T-helper 1 cell treated with Interleukin-12 subunit alpha and Interleukin-12 subunit beta and Interleukin-4 antibody, amounts not matched to agents 30 ng/mL and 1 ng/mL, for 36 hours (primary cell): ENCODE data around the gene DGKI. TPM values are rescaled to one million over a fixed set of nuclear protein-coding genes. Genes with fewer than 3 reads are reported as not detected.

Experiments used
- intact Hi-C: fragments of 100-400 bp; cut with micrococcal nuclease; formaldehyde crosslinking; loops from one replicate; pipeline ENCODE4 v1.15.1; 2024
- total RNA-seq: library from RNA; stranded (reverse); gene quantifications from 2 replicates; pipeline ENCODE4 v1.2.3, GENCODE V29; 2022

Gene DGKI
- total RNA-seq, 1 donor from 2014 or later: 3.4 TPM

DNA sequence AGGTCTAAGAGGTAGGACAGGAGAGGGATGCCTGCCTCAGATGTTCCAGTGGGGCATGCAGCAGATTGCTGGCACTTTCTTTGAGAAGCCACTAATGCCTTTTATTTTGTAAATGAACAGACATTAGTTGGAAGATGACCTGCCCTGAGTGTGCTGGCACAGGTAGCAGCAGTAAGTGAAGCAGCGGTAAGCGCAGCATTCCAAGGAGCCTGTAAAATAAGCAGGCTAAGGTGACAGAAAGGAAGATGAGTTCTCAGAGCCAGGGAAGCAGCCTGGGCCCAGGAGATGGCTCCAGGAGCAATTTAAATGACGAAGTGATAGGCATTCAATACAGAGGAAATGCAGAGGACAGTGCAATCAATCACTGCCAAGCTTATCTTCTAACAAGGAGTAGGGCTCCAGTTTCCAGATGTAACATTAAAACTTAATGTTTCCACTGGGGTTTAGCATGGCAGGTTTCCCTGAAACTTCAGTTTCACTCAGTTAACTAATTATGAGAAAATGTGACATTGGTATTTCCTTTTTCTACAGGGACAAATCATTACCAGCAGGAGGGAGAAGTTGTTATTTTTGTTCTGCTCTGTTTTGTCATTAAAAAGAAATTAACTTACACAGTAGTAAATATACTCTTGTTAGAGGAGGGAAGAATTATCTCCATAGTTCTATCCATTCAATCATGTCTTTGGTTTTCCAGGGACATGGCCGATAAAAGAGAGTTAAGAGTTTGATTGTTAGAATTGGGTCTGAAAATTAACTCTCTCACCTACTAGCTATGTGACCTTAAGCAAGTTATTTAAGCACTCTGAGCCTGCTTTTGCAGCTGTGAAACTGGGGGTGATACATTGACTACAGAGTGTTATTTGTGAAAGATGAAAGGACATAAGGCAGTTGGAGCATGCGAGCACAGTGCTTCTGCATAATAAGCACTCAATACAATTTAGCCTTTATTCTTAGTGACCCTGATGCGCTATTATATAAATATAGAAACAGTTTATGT is 406.6 kb downstream of the DGKI start:
- intact Hi-C loops: no loop called here

DNA sequence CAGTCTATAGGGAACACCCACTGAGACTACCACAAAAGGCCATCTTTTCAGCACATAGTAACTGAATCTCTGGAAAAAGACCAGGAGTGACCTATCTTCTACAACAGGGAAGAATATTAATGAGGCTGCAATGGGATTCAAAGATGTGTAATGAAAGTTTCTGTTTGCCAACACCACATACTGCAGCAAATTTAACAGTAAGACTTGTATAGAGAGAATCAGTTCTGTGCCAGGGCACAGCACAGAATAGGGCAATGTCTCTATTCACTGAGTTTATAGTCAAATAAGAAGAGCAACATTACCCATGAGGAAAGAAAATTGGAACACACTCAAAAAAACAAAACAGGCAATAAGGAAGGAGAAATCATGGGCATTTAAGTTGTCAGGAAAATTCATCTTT is 411.8 kb downstream of the DGKI start:
- intact Hi-C loops: no loop called here

DNA sequence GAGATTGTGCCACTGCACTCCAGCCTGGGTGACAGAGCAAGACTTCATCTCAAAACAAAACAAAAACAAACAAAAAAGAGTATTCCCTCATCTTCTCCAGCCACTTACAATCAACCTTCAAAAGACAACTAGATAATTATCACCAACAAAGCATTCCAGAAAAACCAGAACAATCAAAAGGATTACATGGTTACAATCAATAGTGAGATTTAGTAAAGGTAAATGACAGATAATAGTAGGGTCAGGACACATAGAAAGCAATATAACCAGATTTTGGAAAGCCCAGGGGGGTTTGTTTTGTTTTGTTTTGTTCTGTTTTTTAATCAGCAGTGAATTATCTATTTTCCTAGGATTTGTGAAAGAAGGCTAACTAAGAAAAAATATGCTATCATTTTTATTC is 412.2 kb downstream of the DGKI start:
- intact Hi-C loops: no loop called here

DNA sequence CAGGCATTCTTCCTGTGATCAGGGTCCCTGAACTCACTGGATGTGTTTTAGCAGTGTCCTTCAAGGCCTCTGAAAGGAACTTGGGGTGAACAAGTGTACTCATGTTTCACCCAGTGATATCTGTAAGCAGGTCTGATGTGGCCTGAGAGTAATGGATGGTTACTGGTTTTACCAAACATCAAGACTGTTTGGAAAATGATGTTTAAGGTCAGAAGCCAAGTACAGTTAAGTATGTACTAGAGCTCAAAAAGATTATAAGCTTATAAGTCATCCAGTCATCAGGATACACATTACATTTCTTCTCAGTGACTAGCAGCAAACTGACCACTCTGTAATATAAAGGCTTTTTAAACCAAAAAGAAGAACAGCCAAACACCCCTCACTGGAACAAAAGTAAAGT is 423.5 kb downstream of the DGKI start:
- intact Hi-C loops: no loop called here

DNA sequence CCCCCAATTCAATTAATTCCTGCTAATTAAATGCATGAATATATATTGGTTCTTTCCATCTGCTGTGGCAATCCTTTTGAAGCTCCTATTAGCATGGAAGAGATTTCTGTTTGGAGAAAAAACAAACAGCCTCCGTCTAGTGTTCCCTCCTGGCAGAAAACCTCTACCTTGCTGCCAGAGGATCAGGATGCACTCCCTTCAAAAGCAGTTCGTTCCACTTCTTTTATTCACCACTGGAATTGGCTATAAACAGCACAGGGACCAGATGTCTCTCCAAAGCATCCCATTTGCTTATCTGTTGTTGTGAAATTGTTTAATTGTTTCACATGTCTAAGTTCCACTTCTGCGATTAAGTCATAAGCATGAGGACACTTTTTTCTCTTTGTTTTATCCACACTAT is 425.4 kb downstream of the DGKI start:
- intact Hi-C loops: no loop called here

DNA sequence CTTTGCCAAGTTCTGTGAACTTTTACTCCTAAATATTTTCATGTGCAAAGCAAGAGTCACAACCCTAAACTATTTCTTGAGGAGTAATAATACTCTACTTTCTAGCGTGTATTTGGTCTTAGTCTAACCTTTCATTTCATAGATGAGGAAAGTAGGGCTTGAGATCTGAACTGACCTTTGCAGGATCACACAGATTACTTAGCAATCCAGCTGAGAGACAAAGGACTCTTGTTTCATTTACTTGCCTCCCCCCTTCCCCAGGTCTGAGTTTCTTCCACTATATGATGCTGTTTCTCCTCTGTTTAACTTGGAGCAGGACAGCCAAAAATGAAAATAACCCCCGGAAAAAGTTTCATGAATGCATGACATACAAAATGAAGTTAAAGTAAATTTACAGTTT is 427.9 kb downstream of the DGKI start:
- intact Hi-C loops: no loop called here

DNA sequence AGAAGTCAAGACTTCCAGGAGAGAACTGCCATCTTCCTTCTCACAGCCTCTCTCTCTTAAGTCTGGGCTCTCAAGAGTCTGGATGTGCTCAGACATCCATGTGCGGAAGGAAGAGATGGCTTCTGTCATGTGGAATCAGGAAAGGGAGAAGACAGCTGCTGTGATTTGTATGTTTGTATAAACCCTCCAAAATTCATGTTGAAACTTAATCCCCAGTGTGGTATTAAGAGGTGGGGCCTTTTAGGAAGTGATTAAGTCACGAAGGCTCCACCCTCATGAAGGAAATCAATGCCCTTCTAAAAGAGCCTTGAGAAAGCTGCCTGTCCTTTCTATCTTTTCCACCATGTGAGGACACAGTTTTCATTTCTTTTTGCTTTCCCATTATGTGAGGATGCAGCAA is 429.3 kb downstream of the DGKI start:
- intact Hi-C loops: no loop called here

DNA sequence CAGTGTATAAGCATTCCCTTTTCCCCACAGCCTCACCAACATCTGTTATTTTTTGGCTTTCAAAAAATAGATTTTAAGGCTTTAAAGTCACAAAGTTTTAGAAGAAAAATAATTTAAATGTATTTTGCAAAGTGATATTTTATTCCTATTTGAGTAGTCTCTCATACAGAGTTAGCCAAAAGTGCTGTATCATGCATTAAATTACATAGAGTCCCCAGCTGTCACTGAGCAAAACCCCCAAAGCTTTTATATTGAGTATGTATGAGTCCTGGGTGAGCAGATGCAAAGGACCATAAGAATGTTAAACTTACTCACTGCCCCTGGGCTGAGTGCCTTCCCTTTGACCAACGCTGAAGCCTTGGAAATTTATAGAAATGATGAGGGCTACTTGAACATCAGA is 432.9 kb downstream of the DGKI start:
- intact Hi-C loops: no loop called here

DNA sequence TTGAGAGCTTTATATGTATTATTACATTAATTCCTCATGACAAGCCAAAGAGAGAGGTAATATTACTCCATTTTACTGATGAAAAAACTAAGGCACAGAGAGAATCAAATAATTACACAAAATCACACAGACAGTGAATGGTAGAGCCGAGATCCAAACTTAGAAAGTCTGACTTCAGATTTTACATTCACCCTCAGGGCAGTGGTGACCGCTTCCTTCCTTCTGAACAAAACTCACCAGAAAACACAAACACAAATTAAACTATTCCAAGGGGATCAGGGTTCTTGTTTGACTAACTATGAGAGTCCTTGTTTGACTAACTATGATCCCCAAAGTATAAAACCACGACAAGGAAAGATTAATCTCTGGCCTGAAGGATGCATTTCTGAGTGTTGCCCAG is 435.3 kb downstream of the DGKI start:
- intact Hi-C loops: no loop called here

DNA sequence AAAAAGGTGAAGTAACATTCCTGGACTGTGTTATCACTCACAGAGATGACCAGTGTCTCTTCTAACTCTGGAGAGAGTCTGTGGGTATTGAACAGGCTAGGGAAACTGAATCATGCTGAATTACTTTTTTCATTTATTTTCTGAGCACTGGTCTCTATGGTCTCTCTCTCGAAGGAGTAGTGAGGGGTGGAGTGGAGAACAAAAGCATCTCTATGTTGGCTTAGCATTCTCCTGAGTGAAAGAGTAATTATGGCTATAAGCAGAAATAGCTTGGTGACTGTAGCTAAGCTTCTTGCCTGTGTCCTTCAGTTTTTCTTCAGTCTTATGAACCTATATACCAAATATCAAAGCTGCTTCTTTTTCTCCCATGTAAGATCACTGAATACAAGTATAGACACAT is 438.6 kb downstream of the DGKI start:
- intact Hi-C loops: no loop called here

DNA sequence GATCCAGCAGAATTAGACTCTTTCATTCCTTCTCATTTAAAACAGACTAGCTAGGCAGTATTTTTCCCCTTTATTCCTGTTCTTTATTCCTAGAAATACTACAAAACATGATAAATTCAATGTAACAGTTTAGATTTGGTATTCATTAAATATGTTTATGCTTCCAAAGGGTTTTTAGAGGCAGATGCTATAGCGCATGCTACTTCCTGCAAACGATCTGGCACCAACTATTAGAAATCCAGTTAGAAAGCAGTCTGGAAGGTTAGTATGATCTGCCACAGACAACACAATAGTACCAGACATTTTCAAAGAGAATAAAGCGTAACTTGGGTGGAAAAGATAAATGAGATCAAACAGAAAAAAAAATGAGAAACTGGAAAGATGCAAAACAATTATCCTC is 439.7 kb downstream of the DGKI start:
- intact Hi-C loops: no loop called here

DNA sequence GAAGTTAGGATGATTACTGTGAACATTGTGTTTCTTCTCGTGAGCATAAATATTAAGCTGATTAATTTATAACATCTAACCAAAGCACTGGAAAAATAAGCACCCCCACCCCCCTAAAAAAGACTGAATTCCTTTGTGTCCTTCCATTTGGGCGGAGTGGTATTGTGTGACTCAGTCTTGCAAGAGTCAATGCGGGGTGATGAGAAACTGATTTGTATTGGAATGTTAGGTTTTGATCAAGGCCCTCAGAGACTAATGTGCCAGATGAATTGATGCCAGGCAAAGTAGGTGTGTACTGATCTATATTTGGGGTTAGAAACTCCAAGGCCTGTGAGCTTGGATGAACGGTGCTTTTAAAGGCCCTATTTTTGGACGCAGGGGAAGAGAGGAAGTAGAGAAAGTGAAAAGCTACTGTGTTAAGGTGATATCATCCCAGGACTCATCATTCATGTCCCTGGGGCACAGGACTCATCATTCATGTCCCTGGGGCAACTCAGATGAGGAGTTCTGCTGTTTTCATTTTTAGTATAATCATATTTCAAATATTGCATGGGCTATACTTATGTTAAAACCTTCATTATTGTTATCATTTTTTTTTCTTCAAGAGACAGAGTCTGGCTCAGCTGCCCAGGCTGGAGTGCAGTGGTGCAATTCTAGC is 442.0 kb downstream of the DGKI start:
- intact Hi-C loops: no loop called here

DNA sequence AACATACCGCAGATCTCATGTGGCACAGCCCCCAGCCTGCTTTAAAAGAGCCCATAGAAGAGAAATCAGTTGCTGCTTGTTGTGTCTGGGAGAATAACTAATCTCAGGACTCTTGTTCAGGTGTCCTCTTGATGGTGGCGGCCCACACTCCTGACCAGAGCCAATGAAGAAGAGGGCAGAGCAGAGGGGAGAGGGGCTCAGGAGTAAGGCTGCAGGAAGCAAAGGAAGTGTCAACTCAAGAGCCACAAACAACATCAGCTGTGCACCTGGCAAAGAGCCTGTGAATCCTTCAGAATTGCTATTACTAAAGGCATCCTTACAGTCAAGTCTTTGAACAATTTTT is 443.4 kb downstream of the DGKI start:
- intact Hi-C loops: no loop called here

DNA sequence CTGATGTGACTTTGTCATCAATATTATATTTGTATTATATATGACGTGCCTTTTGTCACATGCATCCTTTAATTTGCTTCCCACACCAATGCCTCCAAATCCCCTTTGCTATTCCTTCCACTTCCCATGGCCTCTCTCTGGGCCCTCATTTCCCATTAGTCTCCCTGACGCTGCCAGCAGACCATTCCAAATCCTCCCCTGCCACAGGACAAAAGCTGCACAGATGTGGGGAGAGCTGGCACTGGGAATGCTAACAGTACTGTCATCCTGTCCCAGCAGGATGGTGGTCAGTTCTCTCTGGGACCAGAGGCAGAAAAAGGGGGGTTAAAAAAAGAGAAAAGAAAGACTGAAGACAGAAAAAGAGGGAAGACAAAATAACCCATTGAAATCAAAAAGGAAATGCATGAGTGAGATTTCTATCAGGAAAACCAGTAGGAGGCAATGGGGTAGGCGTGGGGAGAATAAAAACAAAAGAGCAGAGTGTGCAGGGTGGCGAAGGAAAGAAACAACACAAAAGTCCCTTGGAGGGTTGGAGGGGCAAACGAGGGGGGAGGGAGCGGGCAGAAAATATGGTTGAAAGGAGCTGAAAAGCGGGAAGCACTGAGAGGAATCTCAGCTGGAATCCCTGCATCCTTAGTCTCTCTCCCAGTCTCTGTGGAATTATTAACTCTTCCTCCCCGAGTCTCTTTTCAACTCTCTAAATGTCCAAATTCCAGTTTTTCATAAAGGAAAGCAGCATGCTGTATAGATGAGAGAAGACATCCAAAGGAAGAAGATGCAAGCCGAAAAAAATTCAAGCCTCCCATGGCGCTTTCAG is 444.0 kb downstream of the DGKI start:
- intact Hi-C loops: no loop called here

DNA sequence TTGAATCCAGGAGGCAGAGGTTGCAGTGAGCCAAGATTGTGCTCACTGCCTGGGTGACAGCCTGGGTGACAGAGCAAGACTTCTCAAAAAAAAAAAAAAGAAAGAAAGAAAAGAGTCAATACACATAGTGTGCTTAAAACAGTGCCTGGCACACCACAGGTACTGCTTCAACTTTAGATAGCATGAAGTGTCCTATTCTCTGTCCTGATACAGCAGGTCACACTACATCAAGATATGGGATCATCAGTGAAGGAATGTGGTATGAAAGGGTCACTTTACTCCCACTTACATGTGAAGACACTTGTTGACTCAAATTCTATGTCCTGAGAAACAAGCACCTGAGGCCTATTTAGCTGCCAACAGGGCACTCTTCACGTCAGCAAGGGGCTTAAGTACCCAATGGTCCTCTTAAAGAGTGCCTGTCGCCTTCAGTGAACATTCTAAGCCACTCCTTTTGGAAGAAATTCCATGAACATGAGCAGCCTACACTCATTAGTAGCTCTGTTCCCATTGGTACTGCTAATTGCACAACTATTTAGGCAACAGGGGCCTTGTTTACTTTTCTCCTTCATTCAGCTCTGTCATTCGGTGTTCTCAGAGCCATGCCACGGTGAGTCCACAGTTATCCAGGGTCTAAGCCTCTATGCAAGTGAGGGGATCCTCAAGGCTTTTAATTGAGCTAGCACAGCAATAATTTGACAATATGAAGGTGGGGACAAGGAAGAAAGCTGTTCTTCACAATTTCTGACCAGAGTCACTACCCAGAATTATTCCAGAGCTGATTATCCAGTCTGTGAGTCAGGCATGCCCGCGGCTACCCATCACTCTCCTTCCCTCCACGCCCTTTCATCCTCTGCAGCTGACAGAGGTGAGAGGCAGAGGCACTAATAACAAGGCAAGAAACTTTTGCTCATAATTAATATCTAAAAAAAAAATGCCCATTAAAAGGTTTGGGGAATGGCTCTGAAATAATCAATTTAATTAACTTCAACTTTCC is 446.6 kb downstream of the DGKI start:
- intact Hi-C loops: no loop called here

DNA sequence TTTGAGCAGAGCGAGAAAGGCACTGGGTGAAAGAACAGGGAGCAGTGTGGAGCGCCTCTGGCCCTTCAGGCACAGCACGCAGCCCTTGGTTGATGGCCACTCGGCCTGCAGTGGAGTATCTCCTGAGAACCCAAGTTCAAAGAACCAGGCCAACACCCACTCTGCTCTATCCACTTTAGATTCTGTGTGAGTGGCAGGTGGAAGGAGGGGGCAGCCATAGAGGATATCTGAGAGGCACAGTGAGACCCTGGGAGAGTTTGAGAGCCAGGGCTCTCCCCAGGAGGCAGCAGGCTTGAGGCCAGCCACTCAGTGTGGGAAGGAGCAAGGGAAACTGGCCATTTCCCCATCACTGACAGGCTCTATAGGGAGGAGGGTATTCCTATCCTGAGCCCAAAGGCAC is 450.7 kb downstream of the DGKI start:
- intact Hi-C loops: no loop called here

DNA sequence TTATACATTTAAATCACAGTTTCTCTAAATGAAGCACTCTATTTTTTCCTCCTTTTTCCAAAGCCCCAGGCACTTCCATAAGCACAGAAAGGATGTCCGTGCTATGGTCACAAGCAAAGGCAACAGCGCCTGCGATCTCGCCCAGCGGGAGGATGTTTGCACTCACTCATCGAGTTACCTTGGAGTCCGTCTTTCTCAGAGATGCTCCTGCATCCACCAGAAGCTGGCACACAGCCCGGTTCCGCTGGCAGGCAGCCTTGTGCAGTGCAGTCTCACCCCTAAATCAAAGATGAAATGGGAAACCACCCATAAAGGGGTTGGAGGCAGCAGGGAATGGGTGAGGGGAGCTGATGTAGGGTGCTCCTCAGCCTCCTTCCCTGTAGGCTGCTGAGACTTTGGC is 451.4 kb downstream of the DGKI start:
- intact Hi-C loops: no loop called here

DNA sequence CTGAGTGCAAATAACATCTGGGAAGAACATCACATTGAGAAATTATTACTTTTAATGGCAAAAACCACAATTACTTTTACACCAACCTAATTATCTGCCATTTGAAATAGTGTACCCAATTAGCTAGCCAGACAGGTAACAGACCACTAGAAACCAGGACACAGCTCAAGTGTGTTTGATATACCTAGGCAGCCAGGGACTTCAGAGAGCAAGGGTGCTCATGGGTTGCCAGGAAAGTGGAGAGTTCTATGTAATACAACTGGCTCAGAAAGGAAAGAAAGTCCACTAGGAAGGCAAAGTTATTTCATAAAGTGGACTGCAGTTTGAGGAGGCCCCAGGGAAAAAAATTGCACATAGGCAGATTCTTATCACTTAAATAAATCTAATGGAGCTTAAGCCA is 453.2 kb downstream of the DGKI start:
- intact Hi-C loops: no loop called here

DNA sequence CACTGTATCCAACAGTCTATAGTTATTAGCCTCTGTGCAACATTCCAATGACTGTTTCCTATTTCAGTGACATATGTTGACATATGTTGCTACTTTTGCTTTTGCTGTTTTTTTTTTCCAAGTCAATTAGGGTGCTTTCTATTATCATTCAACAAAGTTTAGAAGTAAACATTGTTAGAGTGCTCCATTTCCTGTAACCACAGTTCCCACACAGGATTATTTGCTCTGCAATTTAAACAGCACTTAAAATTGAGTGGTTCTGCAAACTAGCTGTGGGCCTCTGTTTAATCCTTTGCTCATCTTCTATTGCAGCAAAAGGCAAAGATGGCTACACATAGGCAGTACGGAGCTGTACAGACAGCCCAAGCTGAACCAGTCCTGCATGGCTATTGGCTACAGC is 456.7 kb downstream of the DGKI start:
- intact Hi-C loops: no loop called here

DNA sequence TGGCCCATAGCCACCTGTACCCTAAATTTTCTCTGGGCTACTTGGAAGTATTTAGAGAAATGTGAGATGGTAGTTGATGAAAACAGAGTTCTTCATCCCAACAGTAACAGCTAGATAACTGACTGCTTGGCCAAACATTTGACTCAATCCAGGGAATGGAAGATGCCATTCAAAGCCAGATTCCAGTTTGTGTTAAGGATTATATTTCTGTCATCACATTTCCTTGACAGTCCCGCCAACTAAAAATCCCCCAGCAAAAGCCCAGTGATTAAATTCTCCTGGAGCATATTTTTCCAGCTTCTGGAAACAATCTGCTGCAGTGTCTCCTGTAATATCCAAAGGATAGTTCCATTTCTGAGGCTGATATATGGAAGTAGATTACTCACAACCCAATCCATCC is 457.9 kb downstream of the DGKI start:
- intact Hi-C loops: no loop called here

DNA sequence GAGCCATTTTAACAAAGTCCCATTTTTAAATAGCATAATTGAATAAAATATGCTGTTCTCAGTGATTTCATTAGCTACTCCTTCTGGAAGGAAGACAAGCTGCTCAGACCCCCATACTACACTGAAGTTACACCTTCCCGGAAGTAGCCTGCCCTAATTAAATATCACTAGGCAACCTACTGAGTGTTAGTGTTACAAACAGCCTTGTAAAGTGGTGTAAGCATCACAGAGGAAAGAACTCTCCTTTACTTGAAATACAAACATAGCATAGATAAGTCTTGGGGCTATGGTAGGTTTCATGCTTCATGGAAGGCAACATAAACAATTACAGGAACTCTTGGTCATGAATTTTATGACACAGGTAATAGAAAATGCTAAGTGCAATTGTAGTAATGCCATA is 459.8 kb downstream of the DGKI start:
- intact Hi-C loops: no loop called here
